Measurements from ENCODE around the gene VDAC1. TPM values are rescaled to one million over a fixed set of nuclear protein-coding genes. Genes with fewer than 3 reads are reported as not detected.
A peak's percentile ranks its signal among the peaks of the same experiment; 100 is the strongest.

The VDAC1 gene
- total RNA-seq, 1 experiment from 2014 or later = 680 TPM

- Histone ChIP-seq H3K36me3 (peaks cover 66% of the 10 kb centered on the region), H3K27me3 (no peaks in the 10 kb centered on the region)
- no peak for DNase-seq
These were observed 1.5 kb downstream of the VDAC1 start for GRCh38 chr5:134003064-134003816.

GRCh38 chr5:134001938-134002731 is 2.6 kb downstream of the VDAC1 start:
- Histone ChIP-seq H3K27me3 (no peaks in the 10 kb centered on the region), H3K4me3 (peak overlapping the region; percentile 84), H3K9me3 (no peaks in the 10 kb centered on the region), H3K36me3 (peaks cover 70% of the 10 kb centered on the region)
- DNase-seq = no peak

More at GRCh38 chr5:134003064-134003816, 1.5 kb downstream of the VDAC1 start:
- H3K9me3 ChIP-seq = no peaks in the 10 kb centered on the region
- H3K4me3 ChIP-seq = peak overlapping the region; percentile 84

GRCh38 chr5:134000696-134001453 is 3.9 kb downstream of the VDAC1 start:
- Histone ChIP-seq H3K4me3 (no peak overlapping the region), H3K27me3 (no peaks in the 10 kb centered on the region), H3K9me3 (no peaks in the 10 kb centered on the region), H3K36me3 (peaks cover 71% of the 10 kb centered on the region)
- no peak for DNase-seq

- DNase-seq = no peak
- Histone ChIP-seq H3K9me3 (no peaks in the 10 kb centered on the region), H3K27me3 (no peaks in the 10 kb centered on the region), H3K36me3 (peaks cover 70% of the 10 kb centered on the region), H3K4me3 (no peak overlapping the region)
These were observed 4.7 kb downstream of the VDAC1 start for GRCh38 chr5:134000091-134000511.

GRCh38 chr5:133998807-133999206 is 6.0 kb downstream of the VDAC1 start:
- Histone ChIP-seq H3K9me3 (no peaks in the 10 kb centered on the region), H3K27me3 (no peaks in the 10 kb centered on the region), H3K36me3 (peaks cover 69% of the 10 kb centered on the region), H3K4me3 (no peak overlapping the region)
- DNase-seq = no peak

GRCh38 chr5:133998042-133998441 is 6.7 kb downstream of the VDAC1 start:
- DNase-seq = no peak
- H3K4me3 ChIP-seq = no peak overlapping the region
- no peaks in the 10 kb centered on the region for H3K27me3 ChIP-seq

GRCh38 chr5:133996683-133997252 is 8.0 kb downstream of the VDAC1 start:
- no peaks in the 10 kb centered on the region for H3K9me3 ChIP-seq
- no peaks in the 10 kb centered on the region for H3K27me3 ChIP-seq
- no peak for DNase-seq
- H3K36me3 ChIP-seq = peaks cover 61% of the 10 kb centered on the region
- no peak overlapping the region for H3K4me3 ChIP-seq

More at GRCh38 chr5:133998042-133998441, 6.7 kb downstream of the VDAC1 start:
- no peaks in the 10 kb centered on the region for H3K9me3 ChIP-seq
- H3K36me3 ChIP-seq = peaks cover 61% of the 10 kb centered on the region

- peaks cover 61% of the 10 kb centered on the region for H3K36me3 ChIP-seq
- H3K4me3 ChIP-seq = no peak overlapping the region
- H3K9me3 ChIP-seq = no peaks in the 10 kb centered on the region
- no peaks in the 10 kb centered on the region for H3K27me3 ChIP-seq
- no peak for DNase-seq
These were observed 8.8 kb downstream of the VDAC1 start for GRCh38 chr5:133995883-133996563.

GRCh38 chr5:133995341-133995740 is 9.4 kb downstream of the VDAC1 start:
- DNase-seq = no peak
- Histone ChIP-seq H3K27me3 (no peaks in the 10 kb centered on the region), H3K36me3 (peaks cover 61% of the 10 kb centered on the region)

GRCh38 chr5:133994990-133995333 is 9.8 kb downstream of the VDAC1 start:
- Histone ChIP-seq H3K4me3 (no peak overlapping the region), H3K36me3 (peaks cover 61% of the 10 kb centered on the region), H3K9me3 (no peaks in the 10 kb centered on the region), H3K27me3 (no peaks in the 10 kb centered on the region)
- no peak for DNase-seq

More at GRCh38 chr5:133995341-133995740, 9.4 kb downstream of the VDAC1 start:
- Histone ChIP-seq H3K9me3 (no peaks in the 10 kb centered on the region), H3K4me3 (no peak overlapping the region)

GRCh38 chr5:133994297-133994989 is 10.3 kb downstream of the VDAC1 start:
- Histone ChIP-seq H3K4me3 (no peak overlapping the region), H3K9me3 (no peaks in the 10 kb centered on the region), H3K27me3 (no peaks in the 10 kb centered on the region), H3K36me3 (peaks cover 61% of the 10 kb centered on the region)
- no peak for DNase-seq

- DNase-seq = peak; percentile 56
- Histone ChIP-seq H3K9me3 (no peaks in the 10 kb centered on the region), H3K4me3 (no peak overlapping the region), H3K27me3 (no peaks in the 10 kb centered on the region), H3K36me3 (peaks cover 61% of the 10 kb centered on the region)
These were observed 11.4 kb downstream of the VDAC1 start for GRCh38 chr5:133993185-133993936.

GRCh38 chr5:133992429-133993155 is 12.2 kb downstream of the VDAC1 start:
- no peak for DNase-seq
- Histone ChIP-seq H3K4me3 (no peak overlapping the region), H3K9me3 (no peaks in the 10 kb centered on the region), H3K36me3 (peaks cover 66% of the 10 kb centered on the region), H3K27me3 (no peaks in the 10 kb centered on the region)

GRCh38 chr5:133991171-133991910 is 13.4 kb downstream of the VDAC1 start:
- no peaks in the 10 kb centered on the region for H3K9me3 ChIP-seq
- peaks cover 74% of the 10 kb centered on the region for H3K36me3 ChIP-seq
- no peak overlapping the region for H3K4me3 ChIP-seq
- no peaks in the 10 kb centered on the region for H3K27me3 ChIP-seq
- DNase-seq = no peak
